Measurements from ENCODE around the gene ARCN1. TPM values are rescaled to one million over a fixed set of nuclear protein-coding genes. Genes with fewer than 3 reads are reported as not detected.

Gene ARCN1
- total RNA-seq, 1 donor from 2014 or later = 162 TPM

GRCh38 chr11:118643142-118643994 is 71.2 kb downstream of the ARCN1 start:
- H3K9me3 Mint-ChIP-seq = no peaks in the 10 kb centered on the region
- peaks cover 5% of the 10 kb centered on the region for H3K27me3 Mint-ChIP-seq (ENCODE audit: insufficient read depth)
- intact Hi-C loops (cut with micrococcal nuclease) = no loop called here
- H3K4me3 Mint-ChIP-seq = no peak overlapping the region
- DNase-seq (ENCODE audit: low spot score) = no peak
- H3K27ac Mint-ChIP-seq = no peak overlapping the region
- no peaks in the 10 kb centered on the region for H3K36me3 Mint-ChIP-seq (ENCODE audit: low read depth)
- H3K4me1 Mint-ChIP-seq (ENCODE audit: low read depth) = no peaks in the 10 kb centered on the region

- intact Hi-C loops (cut with micrococcal nuclease) = no loop called here
- DNase-seq (ENCODE audit: low spot score) = no peak
- Mint-ChIP-seq H3K4me3 (no peak overlapping the region), H3K27me3 (ENCODE audit: insufficient read depth) (peaks cover 5% of the 10 kb centered on the region), H3K9me3 (no peaks in the 10 kb centered on the region), H3K27ac (no peak overlapping the region), H3K4me1 (ENCODE audit: low read depth) (no peaks in the 10 kb centered on the region), H3K36me3 (ENCODE audit: low read depth) (no peaks in the 10 kb centered on the region)
Measured at GRCh38 chr11:118643995-118644345, 71.8 kb downstream of the ARCN1 start.

GRCh38 chr11:118644496-118644895 is 72.3 kb downstream of the ARCN1 start:
- H3K4me1 Mint-ChIP-seq (ENCODE audit: low read depth) = no peaks in the 10 kb centered on the region
- intact Hi-C loops (cut with micrococcal nuclease) = no loop called here
- no peaks in the 10 kb centered on the region for H3K9me3 Mint-ChIP-seq
- no peak overlapping the region for H3K4me3 Mint-ChIP-seq
- no peak overlapping the region for H3K27ac Mint-ChIP-seq
- no peak for DNase-seq (ENCODE audit: low spot score)
- peaks cover 5% of the 10 kb centered on the region for H3K27me3 Mint-ChIP-seq (ENCODE audit: insufficient read depth)
- no peaks in the 10 kb centered on the region for H3K36me3 Mint-ChIP-seq (ENCODE audit: low read depth)

GRCh38 chr11:118645066-118645715 is 73.0 kb downstream of the ARCN1 start:
- no peaks in the 10 kb centered on the region for H3K9me3 Mint-ChIP-seq
- H3K27ac Mint-ChIP-seq = no peak overlapping the region
- H3K4me1 Mint-ChIP-seq (ENCODE audit: low read depth) = no peaks in the 10 kb centered on the region
- H3K4me3 Mint-ChIP-seq = no peak overlapping the region
- peaks cover 5% of the 10 kb centered on the region for H3K27me3 Mint-ChIP-seq (ENCODE audit: insufficient read depth)
- no peaks in the 10 kb centered on the region for H3K36me3 Mint-ChIP-seq (ENCODE audit: low read depth)
- DNase-seq (ENCODE audit: low spot score) = no peak
- intact Hi-C loops (cut with micrococcal nuclease) = no loop called here

- H3K27me3 Mint-ChIP-seq (ENCODE audit: insufficient read depth) = peaks cover 5% of the 10 kb centered on the region
- H3K36me3 Mint-ChIP-seq (ENCODE audit: low read depth) = no peaks in the 10 kb centered on the region
- no peak overlapping the region for H3K4me3 Mint-ChIP-seq
- no peak for DNase-seq (ENCODE audit: low spot score)
- no peak overlapping the region for H3K27ac Mint-ChIP-seq
- H3K4me1 Mint-ChIP-seq (ENCODE audit: low read depth) = no peaks in the 10 kb centered on the region
- H3K9me3 Mint-ChIP-seq = no peaks in the 10 kb centered on the region
- intact Hi-C loops (cut with micrococcal nuclease) = no loop called here
Measured at GRCh38 chr11:118646393-118646792, 74.2 kb downstream of the ARCN1 start.

GRCh38 chr11:118648291-118648690 is 76.1 kb downstream of the ARCN1 start:
- H3K4me3 Mint-ChIP-seq = no peak overlapping the region
- DNase-seq (ENCODE audit: low spot score) = no peak
- no peak overlapping the region for H3K27ac Mint-ChIP-seq
- no peaks in the 10 kb centered on the region for H3K9me3 Mint-ChIP-seq
- intact Hi-C loops (cut with micrococcal nuclease) = no loop called here
- no peaks in the 10 kb centered on the region for H3K36me3 Mint-ChIP-seq (ENCODE audit: low read depth)
- peaks cover 6% of the 10 kb centered on the region for H3K4me1 Mint-ChIP-seq (ENCODE audit: low read depth)
- H3K27me3 Mint-ChIP-seq (ENCODE audit: insufficient read depth) = peaks cover 5% of the 10 kb centered on the region

- Mint-ChIP-seq H3K9me3 (no peaks in the 10 kb centered on the region), H3K4me3 (no peak overlapping the region), H3K4me1 (ENCODE audit: low read depth) (peaks cover 6% of the 10 kb centered on the region), H3K27ac (no peak overlapping the region), H3K27me3 (ENCODE audit: insufficient read depth) (peaks cover 5% of the 10 kb centered on the region), H3K36me3 (ENCODE audit: low read depth) (no peaks in the 10 kb centered on the region)
- no peak for DNase-seq (ENCODE audit: low spot score)
- intact Hi-C loops (cut with micrococcal nuclease) = no loop called here
Measured at GRCh38 chr11:118649941-118650340, 77.7 kb downstream of the ARCN1 start.

- H3K4me3 Mint-ChIP-seq = no peak overlapping the region
- peaks cover 6% of the 10 kb centered on the region for H3K4me1 Mint-ChIP-seq (ENCODE audit: low read depth)
- intact Hi-C loops (cut with micrococcal nuclease) = no loop called here
- no peak overlapping the region for H3K27ac Mint-ChIP-seq
- peaks cover 5% of the 10 kb centered on the region for H3K27me3 Mint-ChIP-seq (ENCODE audit: insufficient read depth)
- H3K36me3 Mint-ChIP-seq (ENCODE audit: low read depth) = no peaks in the 10 kb centered on the region
- no peak for DNase-seq (ENCODE audit: low spot score)
- no peaks in the 10 kb centered on the region for H3K9me3 Mint-ChIP-seq
Measured at GRCh38 chr11:118650366-118650765, 78.2 kb downstream of the ARCN1 start.

GRCh38 chr11:118651820-118652219 is 79.6 kb downstream of the ARCN1 start:
- H3K9me3 Mint-ChIP-seq = no peaks in the 10 kb centered on the region
- no peak overlapping the region for H3K27ac Mint-ChIP-seq
- H3K4me1 Mint-ChIP-seq (ENCODE audit: low read depth) = peaks cover 6% of the 10 kb centered on the region
- H3K27me3 Mint-ChIP-seq (ENCODE audit: insufficient read depth) = peaks cover 2% of the 10 kb centered on the region
- intact Hi-C loops (cut with micrococcal nuclease) = no loop called here
- DNase-seq (ENCODE audit: low spot score) = no peak
- H3K36me3 Mint-ChIP-seq (ENCODE audit: low read depth) = no peaks in the 10 kb centered on the region
- H3K4me3 Mint-ChIP-seq = no peak overlapping the region

Other genes with a start within 250 kb of the ARCN1 start
- gene CD3D, start 229.7 kb upstream of the ARCN1 start, total RNA-seq = 486 and 491 TPM in 2 replicates
- gene CD3G, start 228.1 kb upstream of the ARCN1 start, total RNA-seq = 134 and 145 TPM in 2 replicates
- 44.1 and 46.0 TPM in 2 replicates for gene UBE4A, start 212.8 kb upstream of the ARCN1 start, total RNA-seq
- 205 and 216 TPM in 2 replicates for gene ATP5MG, start 170.8 kb upstream of the ARCN1 start, total RNA-seq
- 78.4 and 87.8 TPM in 2 replicates for gene KMT2A, start 135.9 kb upstream of the ARCN1 start, total RNA-seq
- 0.59 and 0.91 TPM in 2 replicates for gene TTC36, start 44.9 kb upstream of the ARCN1 start, total RNA-seq
- gene TMEM25, start 41.2 kb upstream of the ARCN1 start, total RNA-seq = 13.6 and 15.0 TPM in 2 replicates
- 17.7 and 18.4 TPM in 2 replicates for gene IFT46, start 6.5 kb upstream of the ARCN1 start, total RNA-seq
- gene PHLDB1, start 35.2 kb downstream of the ARCN1 start, total RNA-seq = 0.86 and 1.4 TPM in 2 replicates
- not detected in 2 replicates for gene TREH, start 107.2 kb downstream of the ARCN1 start, total RNA-seq
- 110 and 112 TPM in 2 replicates for gene DDX6, start 218.8 kb downstream of the ARCN1 start, total RNA-seq